Measurements from ENCODE around the gene MAPT. TPM values are rescaled to one million over a fixed set of nuclear protein-coding genes. Genes with fewer than 3 reads are reported as not detected.

Gene MAPT
- total RNA-seq, 1 experiment from 2014 or later = 8.3 TPM

DNA sequence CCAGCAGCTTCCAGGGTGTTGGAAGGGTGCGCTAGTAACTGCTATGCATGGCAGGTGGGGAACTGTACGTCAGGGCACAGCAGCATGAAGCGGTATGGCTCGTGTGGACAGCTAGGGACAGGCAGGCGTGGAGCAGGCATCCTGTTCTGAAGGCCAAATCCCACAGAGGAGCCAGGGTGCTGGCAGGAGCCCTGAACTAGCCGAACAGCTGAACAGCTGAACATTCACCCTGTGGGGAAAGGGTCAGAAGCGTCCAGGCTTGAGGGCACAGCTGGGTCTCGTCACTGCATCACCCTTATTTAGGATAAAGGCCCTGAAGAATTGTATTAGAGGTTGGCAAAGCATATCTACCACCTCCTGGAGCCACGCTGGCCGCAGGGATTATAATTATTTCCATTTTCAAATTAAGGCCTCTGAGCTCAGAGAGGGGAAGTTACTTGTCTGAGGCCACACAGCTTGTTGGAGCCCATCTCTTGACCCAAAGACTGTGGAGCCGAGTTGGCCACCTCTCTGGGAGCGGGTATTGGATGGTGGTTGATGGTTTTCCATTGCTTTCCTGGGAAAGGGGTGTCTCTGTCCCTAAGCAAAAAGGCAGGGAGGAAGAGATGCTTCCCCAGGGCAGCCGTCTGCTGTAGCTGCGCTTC, 101.4 kb downstream of the MAPT start:
- intact Hi-C loops (cut with micrococcal nuclease; ENCODE audit: unreplicated experiment) = no loop called here
- no peaks in the 10 kb centered on the region for H3K4me1 ChIP-seq (ENCODE audit: insufficient read depth, low read length, poor library complexity, severe bottlenecking)
- no peak overlapping the region for H3K4me3 ChIP-seq (ENCODE audit: low read depth, low read length, poor library complexity, severe bottlenecking)
- no peaks in the 10 kb centered on the region for H3K36me3 ChIP-seq (ENCODE audit: insufficient read depth, low read length, poor library complexity, severe bottlenecking)
- no TSS peak for BruUV-seq (replicated peaks)
- no peak overlapping the region for H3K27ac ChIP-seq (ENCODE audit: low read depth, low read length, poor library complexity, severe bottlenecking)
- TF ChIP-seq, protein P1, sequence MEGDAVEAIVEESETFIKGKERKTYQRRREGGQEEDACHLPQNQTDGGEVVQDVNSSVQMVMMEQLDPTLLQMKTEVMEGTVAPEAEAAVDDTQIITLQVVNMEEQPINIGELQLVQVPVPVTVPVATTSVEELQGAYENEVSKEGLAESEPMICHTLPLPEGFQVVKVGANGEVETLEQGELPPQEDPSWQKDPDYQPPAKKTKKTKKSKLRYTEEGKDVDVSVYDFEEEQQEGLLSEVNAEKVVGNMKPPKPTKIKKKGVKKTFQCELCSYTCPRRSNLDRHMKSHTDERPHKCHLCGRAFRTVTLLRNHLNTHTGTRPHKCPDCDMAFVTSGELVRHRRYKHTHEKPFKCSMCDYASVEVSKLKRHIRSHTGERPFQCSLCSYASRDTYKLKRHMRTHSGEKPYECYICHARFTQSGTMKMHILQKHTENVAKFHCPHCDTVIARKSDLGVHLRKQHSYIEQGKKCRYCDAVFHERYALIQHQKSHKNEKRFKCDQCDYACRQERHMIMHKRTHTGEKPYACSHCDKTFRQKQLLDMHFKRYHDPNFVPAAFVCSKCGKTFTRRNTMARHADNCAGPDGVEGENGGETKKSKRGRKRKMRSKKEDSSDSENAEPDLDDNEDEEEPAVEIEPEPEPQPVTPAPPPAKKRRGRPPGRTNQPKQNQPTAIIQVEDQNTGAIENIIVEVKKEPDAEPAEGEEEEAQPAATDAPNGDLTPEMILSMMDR (conservative IDR thresholded peaks at IDR 0.05; ENCODE audit: low read depth, low read length) = no peak
- TF ChIP-seq EZH2 (IDR thresholded peaks at IDR 0.05; ENCODE audit: borderline replicate concordance, low read depth, low read length, poor library complexity, severe bottlenecking) = no peak
- ChIA-PET POLR2A (ENCODE audit: low non-redundant PET) (no interaction called here), CTCF (no interaction called here)
- H3K9me3 ChIP-seq (ENCODE audit: low read depth, low read length, poor library complexity, severe bottlenecking) = no peaks in the 10 kb centered on the region
- DNase-seq (ENCODE audit: low spot score) = no peak
- no peaks in the 10 kb centered on the region for H3K27me3 ChIP-seq (replicated peaks; ENCODE audit: insufficient read depth, low read depth, low read length, poor library complexity)

DNA sequence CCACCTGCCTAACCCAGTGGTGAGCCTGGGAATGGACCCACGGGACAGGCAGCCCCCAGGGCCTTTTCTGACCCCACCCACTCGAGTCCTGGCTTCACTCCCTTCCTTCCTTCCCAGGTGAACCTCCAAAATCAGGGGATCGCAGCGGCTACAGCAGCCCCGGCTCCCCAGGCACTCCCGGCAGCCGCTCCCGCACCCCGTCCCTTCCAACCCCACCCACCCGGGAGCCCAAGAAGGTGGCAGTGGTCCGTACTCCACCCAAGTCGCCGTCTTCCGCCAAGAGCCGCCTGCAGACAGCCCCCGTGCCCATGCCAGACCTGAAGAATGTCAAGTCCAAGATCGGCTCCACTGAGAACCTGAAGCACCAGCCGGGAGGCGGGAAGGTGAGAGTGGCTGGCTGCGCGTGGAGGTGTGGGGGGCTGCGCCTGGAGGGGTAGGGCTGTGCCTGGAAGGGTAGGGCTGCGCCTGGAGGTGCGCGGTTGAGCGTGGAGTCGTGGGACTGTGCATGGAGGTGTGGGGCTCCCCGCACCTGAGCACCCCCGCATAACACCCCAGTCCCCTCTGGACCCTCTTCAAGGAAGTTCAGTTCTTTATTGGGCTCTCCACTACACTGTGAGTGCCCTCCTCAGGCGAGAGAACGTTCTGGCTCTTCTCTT, 102.1 kb downstream of the MAPT start:
- no peak overlapping the region for H3K27ac ChIP-seq (ENCODE audit: low read depth, low read length, poor library complexity, severe bottlenecking)
- H3K36me3 ChIP-seq (ENCODE audit: insufficient read depth, low read length, poor library complexity, severe bottlenecking) = no peaks in the 10 kb centered on the region
- CTCF ChIA-PET = no interaction called here
- no peak overlapping the region for H3K4me3 ChIP-seq (ENCODE audit: low read depth, low read length, poor library complexity, severe bottlenecking)
- BruUV-seq (replicated peaks) = no TSS peak
- intact Hi-C loops (cut with micrococcal nuclease; ENCODE audit: unreplicated experiment) = no loop called here
- no peaks in the 10 kb centered on the region for H3K9me3 ChIP-seq (ENCODE audit: low read depth, low read length, poor library complexity, severe bottlenecking)
- POLR2A ChIA-PET (ENCODE audit: low non-redundant PET) = no interaction called here
- no peak for DNase-seq (ENCODE audit: low spot score)
- TF ChIP-seq EZH2 (IDR thresholded peaks at IDR 0.05; ENCODE audit: borderline replicate concordance, low read depth, low read length, poor library complexity, severe bottlenecking) = no peak
- TF ChIP-seq, protein P1 (conservative IDR thresholded peaks at IDR 0.05; ENCODE audit: low read depth, low read length) = no peak
- no peaks in the 10 kb centered on the region for H3K4me1 ChIP-seq (ENCODE audit: insufficient read depth, low read length, poor library complexity, severe bottlenecking)
- H3K27me3 ChIP-seq (replicated peaks; ENCODE audit: insufficient read depth, low read depth, low read length, poor library complexity) = no peaks in the 10 kb centered on the region

DNA sequence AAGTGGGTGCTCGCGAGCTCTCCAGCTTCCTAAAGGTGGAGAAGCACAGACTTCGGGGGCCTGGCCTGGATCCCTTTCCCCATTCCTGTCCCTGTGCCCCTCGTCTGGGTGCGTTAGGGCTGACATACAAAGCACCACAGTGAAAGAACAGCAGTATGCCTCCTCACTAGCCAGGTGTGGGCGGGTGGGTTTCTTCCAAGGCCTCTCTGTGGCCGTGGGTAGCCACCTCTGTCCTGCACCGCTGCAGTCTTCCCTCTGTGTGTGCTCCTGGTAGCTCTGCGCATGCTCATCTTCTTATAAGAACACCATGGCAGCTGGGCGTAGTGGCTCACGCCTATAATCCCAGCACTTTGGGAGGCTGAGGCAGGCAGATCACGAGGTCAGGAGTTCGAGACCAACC, 102.8 kb downstream of the MAPT start:
- Histone ChIP-seq H3K9me3 (ENCODE audit: low read depth, low read length, poor library complexity, severe bottlenecking) (no peaks in the 10 kb centered on the region), H3K27me3 (replicated peaks; ENCODE audit: insufficient read depth, low read depth, low read length, poor library complexity) (no peaks in the 10 kb centered on the region), H3K36me3 (ENCODE audit: insufficient read depth, low read length, poor library complexity, severe bottlenecking) (no peaks in the 10 kb centered on the region), H3K4me1 (ENCODE audit: insufficient read depth, low read length, poor library complexity, severe bottlenecking) (no peaks in the 10 kb centered on the region), H3K4me3 (ENCODE audit: low read depth, low read length, poor library complexity, severe bottlenecking) (no peak overlapping the region), H3K27ac (ENCODE audit: low read depth, low read length, poor library complexity, severe bottlenecking) (no peak overlapping the region)
- POLR2A ChIA-PET (ENCODE audit: low non-redundant PET) = no interaction called here
- CTCF ChIA-PET = no interaction called here
- DNase-seq (ENCODE audit: low spot score) = no peak
- BruUV-seq (replicated peaks) = no TSS peak
- intact Hi-C loops (cut with micrococcal nuclease; ENCODE audit: unreplicated experiment) = no loop called here
- TF ChIP-seq, protein P1 (conservative IDR thresholded peaks at IDR 0.05; ENCODE audit: low read depth, low read length) = no peak
- no peak for TF ChIP-seq EZH2 (IDR thresholded peaks at IDR 0.05; ENCODE audit: borderline replicate concordance, low read depth, low read length, poor library complexity, severe bottlenecking)

Data from A673 (cell line).